Smooth muscle cell (in vitro differentiated cells): ENCODE data around the gene EML4. TPM values are rescaled to one million over a fixed set of nuclear protein-coding genes. Genes with fewer than 3 reads are reported as not detected.

Experiments used
- DNase-seq: peaks from one replicate; lab custom pipeline; 2025; ENCODE audit not compliant: unreplicated experiment; lab: John Stamatoyannopoulos, UW
- H2AFZ ChIP-seq: fragments of 200-600 bp; sonication (generic); 2 replicates; pipeline ENCODE4 v1.6.0; 2016; ENCODE audit warnings: antibody characterized with exemption, low read depth, mild to moderate bottlenecking
- H3F3A ChIP-seq: fragments of 200-600 bp; sonication (generic); 2 replicates; pipeline ENCODE4 v1.6.0; 2017; ENCODE audit warnings: antibody characterized with exemption, low read depth
- H3K27ac ChIP-seq: fragments of 200-600 bp; sonication (generic); 2 replicates; pipeline ENCODE4 v1.5.1; 2016; ENCODE audit warnings: low read depth, mild to moderate bottlenecking
- H3K27me3 ChIP-seq: fragments of 200-600 bp; sonication (generic); 2 replicates; pipeline ENCODE4 v1.6.1; 2016; ENCODE audit warnings: low read depth, mild to moderate bottlenecking
- H3K36me3 ChIP-seq: fragments of 200-600 bp; sonication (generic); 2 replicates; pipeline ENCODE4 v1.5.1; 2016; ENCODE audit warnings: low read depth
- H3K4me1 ChIP-seq: fragments of 200-600 bp; sonication (generic); 2 replicates; pipeline ENCODE4 v1.5.1; 2016; ENCODE audit warnings: low read depth
- H3K4me2 ChIP-seq: fragments of 200-600 bp; sonication (generic); 2 replicates; pipeline ENCODE4 v1.6.0; 2016; ENCODE audit warnings: mild to moderate bottlenecking
- H3K4me3 ChIP-seq: fragments of 200-600 bp; sonication (generic); 2 replicates; pipeline ENCODE4 v1.5.1; 2016; ENCODE audit warnings: mild to moderate bottlenecking
- H3K79me2 ChIP-seq: fragments of 200-600 bp; sonication (generic); 2 replicates; pipeline ENCODE4 v1.6.0; 2016; ENCODE audit warnings: low read depth, mild to moderate bottlenecking
- H3K9ac ChIP-seq: fragments of 200-600 bp; sonication (generic); 2 replicates; pipeline ENCODE4 v1.6.0; 2016; ENCODE audit warnings: low read depth
- H3K9me3 ChIP-seq: fragments of 200-600 bp; sonication (generic); replicated peaks from 2 replicates; pipeline ENCODE4 v1.5.1; 2016; ENCODE audit warnings: low read depth
- H4K20me1 ChIP-seq: fragments of 200-600 bp; sonication (generic); 2 replicates; pipeline ENCODE4 v1.6.0; 2016; ENCODE audit warnings: low read depth
- CTCF ChIP-seq: fragments of 200-600 bp; sonication (generic); IDR thresholded peaks from 2 replicates; pipeline ENCODE4 v1.5.1; 2017; ENCODE audit warnings: borderline replicate concordance, mild to moderate bottlenecking, antibody characterized with exemption; ENCODE audit not compliant: insufficient read depth, poor library complexity, severe bottlenecking
- WGBS: methylation state at CpG from one replicate; pipeline ENCODE4 v1.1.7; 2016; ENCODE audit warnings: low lambda C conversion rate; 5-methylcytosine and 5-hydroxymethylcytosine counted together
- polyA plus RNA-seq: library from polyadenylated mRNA; unstranded; fragments of >200 nt; fragmentation: Nextera tagmentation; extraction: Ambion mirVana; gene quantifications from 2 replicates; pipeline ENCODE4 v1.2.1, GENCODE V29; 2016
- total RNA-seq: library from RNA; depleted of rRNA; stranded (reverse); fragments of >200 nt; gene quantifications from 2 replicates; pipeline ENCODE4 v1.2.3, GENCODE V29; 2014

EML4 gene
- total and polyA plus RNA-seq, 2 experiments from 2014 or later = 33.6 to 46.2 TPM

- Histone ChIP-seq H3K27me3 (no peaks in the 10 kb centered on the region), H3K27ac (no peak overlapping the region), H3K79me2 (no peaks in the 10 kb centered on the region), H3K4me2 (no peak overlapping the region), H4K20me1 (no peaks in the 10 kb centered on the region), H3K4me1 (no peaks in the 10 kb centered on the region), H3K36me3 (peaks cover 9% of the 10 kb centered on the region), H3K4me3 (no peak overlapping the region), H3F3A (no peaks in the 10 kb centered on the region), H3K9me3 (no peaks in the 10 kb centered on the region), H3K9ac (no peak overlapping the region), H2AFZ (no peak overlapping the region)
- WGBS = 97% methylated on average over 1 of the region's 1 CpG
- TF ChIP-seq CTCF = no peak
- no peak for DNase-seq
Measured at GRCh38 chr2:42288811-42289210, 119.7 kb downstream of the EML4 start.

GRCh38 chr2:42289222-42289621 is 120.1 kb downstream of the EML4 start:
- H3K79me2 ChIP-seq = no peaks in the 10 kb centered on the region
- WGBS = 96% methylated on average over 4 of the region's 4 CpGs

GRCh38 chr2:42290005-42290404 is 120.9 kb downstream of the EML4 start:
- no peaks in the 10 kb centered on the region for H3K27me3 ChIP-seq
- no peak overlapping the region for H3K9ac ChIP-seq
- no peaks in the 10 kb centered on the region for H3K79me2 ChIP-seq
- no peak overlapping the region for H3K4me2 ChIP-seq
- H2AFZ ChIP-seq = no peak overlapping the region
- DNase-seq = no peak
- no peak for TF ChIP-seq CTCF
- no peaks in the 10 kb centered on the region for H3K9me3 ChIP-seq
- 98% methylated on average over 8 of the region's 8 CpGs for WGBS
- H4K20me1 ChIP-seq = no peaks in the 10 kb centered on the region
- no peak overlapping the region for H3K27ac ChIP-seq
- no peaks in the 10 kb centered on the region for H3F3A ChIP-seq
- peaks cover 12% of the 10 kb centered on the region for H3K36me3 ChIP-seq
- no peak overlapping the region for H3K4me3 ChIP-seq
- H3K4me1 ChIP-seq = no peaks in the 10 kb centered on the region

More at GRCh38 chr2:42289222-42289621, 120.1 kb downstream of the EML4 start:
- H3K4me2 ChIP-seq = no peak overlapping the region
- H3K9me3 ChIP-seq = no peaks in the 10 kb centered on the region
- H3K27me3 ChIP-seq = no peaks in the 10 kb centered on the region
- TF ChIP-seq CTCF = no peak
- no peaks in the 10 kb centered on the region for H4K20me1 ChIP-seq
- H3K36me3 ChIP-seq = peaks cover 9% of the 10 kb centered on the region
- DNase-seq = no peak
- no peak overlapping the region for H3K27ac ChIP-seq
- H3K4me1 ChIP-seq = no peaks in the 10 kb centered on the region
- H3K4me3 ChIP-seq = no peak overlapping the region
- no peaks in the 10 kb centered on the region for H3F3A ChIP-seq
- H3K9ac ChIP-seq = no peak overlapping the region
- H2AFZ ChIP-seq = no peak overlapping the region

- Histone ChIP-seq H3K27me3 (no peaks in the 10 kb centered on the region), H2AFZ (no peak overlapping the region), H3K4me1 (no peaks in the 10 kb centered on the region), H3K4me3 (no peak overlapping the region), H3K9ac (no peak overlapping the region), H3K27ac (no peak overlapping the region), H3F3A (no peaks in the 10 kb centered on the region), H3K4me2 (no peak overlapping the region), H4K20me1 (no peaks in the 10 kb centered on the region), H3K36me3 (peaks cover 18% of the 10 kb centered on the region), H3K79me2 (no peaks in the 10 kb centered on the region), H3K9me3 (no peaks in the 10 kb centered on the region)
- TF ChIP-seq CTCF = no peak
- DNase-seq = no peak
- 97% methylated on average over 8 of the region's 8 CpGs for WGBS
Measured at GRCh38 chr2:42293019-42293418, 123.9 kb downstream of the EML4 start.
